A673 (cell line): Measurements from ENCODE around the gene FCN2. TPM values are rescaled to one million over a fixed set of nuclear protein-coding genes. Genes with fewer than 3 reads are reported as not detected.

Experiments used
- BruUV-seq: library from RNA; stranded (reverse); fragments of 400-500 nt; replicated peaks from 2 replicates; lab custom pipeline; 2021; lab: Mats Ljungman, UMichigan
- CTCF ChIA-PET: fragments of 300-600 bp; sonication (Branson Sonifier 250); formaldehyde crosslinking; loops from one replicate; lab custom pipeline; 2022; ENCODE audit warnings: antibody characterized with exemption; lab: Charles Lee
- POLR2A ChIA-PET: fragments of 300-600 bp; sonication (Branson Sonifier 250); formaldehyde crosslinking; loops from one replicate; lab custom pipeline; 2022; ENCODE audit warnings: antibody characterized with exemption; ENCODE audit not compliant: low non-redundant PET; lab: Charles Lee
- DNase-seq: peaks from one replicate; pipeline ENCODE4 v3.0.0-alpha.2; 2015; ENCODE audit warnings: low spot score
- H3K27ac ChIP-seq: fragments of 200-600 bp; sonication (generic); 2 replicates; pipeline ENCODE4 v1.5.1; 2016; ENCODE audit warnings: mixed run types, low read depth, mild to moderate bottlenecking, mixed read lengths, antibody characterized with exemption, low read length; ENCODE audit not compliant: poor library complexity, severe bottlenecking
- H3K27me3 ChIP-seq: fragments of 200-600 bp; sonication (generic); replicated peaks from 2 replicates; pipeline ENCODE4 v1.6.1; 2017; ENCODE audit warnings: mixed run types, low read depth, mild to moderate bottlenecking, mixed read lengths, antibody characterized with exemption, low read length; ENCODE audit not compliant: insufficient read depth, poor library complexity
- H3K36me3 ChIP-seq: fragments of 200-600 bp; sonication (generic); 2 replicates; pipeline ENCODE4 v1.6.1; 2016; ENCODE audit warnings: mixed run types, mild to moderate bottlenecking, mixed read lengths, antibody characterized with exemption, low read length; ENCODE audit not compliant: insufficient read depth, poor library complexity, severe bottlenecking
- H3K4me1 ChIP-seq: fragments of 200-600 bp; sonication (generic); 2 replicates; pipeline ENCODE4 v1.6.1; 2017; ENCODE audit warnings: mixed run types, mild to moderate bottlenecking, mixed read lengths, antibody characterized with exemption, low read length; ENCODE audit not compliant: insufficient read depth, poor library complexity, severe bottlenecking
- H3K4me3 ChIP-seq: fragments of 200-600 bp; sonication (generic); 2 replicates; pipeline ENCODE4 v1.5.1; 2016; ENCODE audit warnings: low read depth, mixed run types, mild to moderate bottlenecking, mixed read lengths, low read length; ENCODE audit not compliant: poor library complexity, severe bottlenecking
- H3K9me3 ChIP-seq: fragments of 200-600 bp; sonication (generic); 2 replicates; pipeline ENCODE4 v1.6.1; 2016; ENCODE audit warnings: mixed run types, low read depth, mild to moderate bottlenecking, mixed read lengths, antibody characterized with exemption, low read length; ENCODE audit not compliant: poor library complexity, severe bottlenecking
- EZH2 ChIP-seq: fragments of 200-600 bp; sonication (generic); IDR thresholded peaks from 2 replicates; pipeline ENCODE4 v1.6.1; 2017; ENCODE audit warnings: borderline replicate concordance, low read depth, mild to moderate bottlenecking, mixed read lengths, antibody characterized with exemption, low read length; ENCODE audit not compliant: poor library complexity, severe bottlenecking
- intact Hi-C: fragments of 100-400 bp; cut with micrococcal nuclease; formaldehyde crosslinking; loops from one replicate; pipeline ENCODE4 v1.10.0; 2022; ENCODE audit not compliant: unreplicated experiment
- total RNA-seq: library from RNA; stranded (reverse); gene quantifications from 2 replicates; pipeline ENCODE4 v1.2.3, GENCODE V29; 2021
- TF ChIP-seq, protein P1 (sequence below): fragments of 300-800, 200-600 bp; sonication (generic); conservative IDR thresholded peaks from 2 replicates; pipeline ENCODE4 v1.5.1; 2017; ENCODE audit warnings: low read depth, mild to moderate bottlenecking, antibody characterized with exemption, low read length, moderate library complexity, mixed read lengths

Gene FCN2
- total RNA-seq, 1 experiment from 2014 or later, result not detected

DNA sequence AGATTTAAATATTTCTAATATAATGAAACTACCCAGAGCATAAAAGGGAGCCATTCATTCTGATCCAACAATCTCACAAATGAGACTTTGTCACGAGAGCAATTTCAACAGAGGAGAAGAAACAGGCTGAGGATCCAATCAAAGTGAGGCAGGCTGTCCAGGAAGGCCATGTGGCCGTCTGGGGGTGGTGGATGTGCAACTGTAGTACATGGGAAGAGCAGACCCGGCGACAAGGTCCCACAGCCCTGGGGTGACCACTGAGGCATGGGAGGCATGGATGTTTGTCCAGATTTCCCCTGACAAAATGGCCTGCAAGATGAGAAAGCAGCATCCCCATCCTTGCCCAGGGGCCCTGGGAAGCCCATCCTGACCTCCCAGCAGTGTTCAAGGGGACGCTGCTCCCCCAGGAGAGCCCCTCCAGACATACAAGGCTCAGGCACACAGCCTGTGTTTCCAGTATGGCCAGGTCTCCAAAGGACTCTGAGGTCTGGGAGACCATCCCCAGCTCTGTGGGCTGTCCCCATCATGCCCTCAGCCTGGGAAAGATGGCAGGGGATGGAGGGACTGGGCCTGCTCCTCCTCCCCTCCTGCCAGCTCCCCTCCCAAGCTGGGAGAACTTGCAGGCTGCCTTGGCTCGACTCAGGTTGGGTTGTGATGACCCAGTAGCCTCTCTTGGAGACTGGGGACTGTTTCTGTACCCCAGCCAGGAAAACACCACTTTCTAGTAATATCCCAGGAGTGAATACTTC, 27.5 kb upstream of the FCN2 start:
- no TSS peak for BruUV-seq
- Histone ChIP-seq H3K27me3 (no peaks in the 10 kb centered on the region), H3K27ac (no peak overlapping the region), H3K9me3 (peaks cover 9% of the 10 kb centered on the region), H3K4me1 (no peaks in the 10 kb centered on the region), H3K36me3 (no peaks in the 10 kb centered on the region), H3K4me3 (no peak overlapping the region)
- no peak for DNase-seq
- TF ChIP-seq EZH2, result no peak
- TF ChIP-seq, protein P1, sequence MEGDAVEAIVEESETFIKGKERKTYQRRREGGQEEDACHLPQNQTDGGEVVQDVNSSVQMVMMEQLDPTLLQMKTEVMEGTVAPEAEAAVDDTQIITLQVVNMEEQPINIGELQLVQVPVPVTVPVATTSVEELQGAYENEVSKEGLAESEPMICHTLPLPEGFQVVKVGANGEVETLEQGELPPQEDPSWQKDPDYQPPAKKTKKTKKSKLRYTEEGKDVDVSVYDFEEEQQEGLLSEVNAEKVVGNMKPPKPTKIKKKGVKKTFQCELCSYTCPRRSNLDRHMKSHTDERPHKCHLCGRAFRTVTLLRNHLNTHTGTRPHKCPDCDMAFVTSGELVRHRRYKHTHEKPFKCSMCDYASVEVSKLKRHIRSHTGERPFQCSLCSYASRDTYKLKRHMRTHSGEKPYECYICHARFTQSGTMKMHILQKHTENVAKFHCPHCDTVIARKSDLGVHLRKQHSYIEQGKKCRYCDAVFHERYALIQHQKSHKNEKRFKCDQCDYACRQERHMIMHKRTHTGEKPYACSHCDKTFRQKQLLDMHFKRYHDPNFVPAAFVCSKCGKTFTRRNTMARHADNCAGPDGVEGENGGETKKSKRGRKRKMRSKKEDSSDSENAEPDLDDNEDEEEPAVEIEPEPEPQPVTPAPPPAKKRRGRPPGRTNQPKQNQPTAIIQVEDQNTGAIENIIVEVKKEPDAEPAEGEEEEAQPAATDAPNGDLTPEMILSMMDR, result no peak
- CTCF ChIA-PET, result no interaction called here
- POLR2A ChIA-PET, result no interaction called here
- intact Hi-C loops, result no loop called here

DNA sequence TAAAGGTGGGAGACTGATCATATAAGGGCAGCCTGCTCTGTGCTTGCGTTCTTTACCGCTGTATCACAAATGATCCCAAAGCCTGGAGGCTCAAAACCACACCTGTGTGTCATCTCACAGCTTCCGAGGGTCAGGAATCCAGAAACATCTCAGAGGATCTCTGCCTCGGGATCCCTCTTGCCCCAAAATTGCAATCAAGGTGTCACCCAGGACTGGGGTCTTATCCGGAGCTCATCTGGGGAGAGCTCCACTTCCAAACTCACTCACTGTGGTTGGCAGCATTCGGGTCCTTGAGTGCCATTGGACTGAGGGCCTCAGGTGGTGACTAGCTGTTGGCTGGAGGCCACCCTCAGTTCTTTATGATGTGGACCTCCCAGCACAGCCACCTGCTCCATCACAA, 26.7 kb upstream of the FCN2 start:
- no peak overlapping the region for H3K4me3 ChIP-seq
- H3K4me1 ChIP-seq, result no peaks in the 10 kb centered on the region
- no peak overlapping the region for H3K27ac ChIP-seq
- peaks cover 9% of the 10 kb centered on the region for H3K9me3 ChIP-seq
- intact Hi-C loops, result no loop called here
- DNase-seq, result no peak
- POLR2A ChIA-PET, result no interaction called here
- CTCF ChIA-PET, result no interaction called here
- no peak for TF ChIP-seq EZH2
- TF ChIP-seq, protein P1, result no peak
- no TSS peak for BruUV-seq
- H3K36me3 ChIP-seq, result no peaks in the 10 kb centered on the region
- no peaks in the 10 kb centered on the region for H3K27me3 ChIP-seq

DNA sequence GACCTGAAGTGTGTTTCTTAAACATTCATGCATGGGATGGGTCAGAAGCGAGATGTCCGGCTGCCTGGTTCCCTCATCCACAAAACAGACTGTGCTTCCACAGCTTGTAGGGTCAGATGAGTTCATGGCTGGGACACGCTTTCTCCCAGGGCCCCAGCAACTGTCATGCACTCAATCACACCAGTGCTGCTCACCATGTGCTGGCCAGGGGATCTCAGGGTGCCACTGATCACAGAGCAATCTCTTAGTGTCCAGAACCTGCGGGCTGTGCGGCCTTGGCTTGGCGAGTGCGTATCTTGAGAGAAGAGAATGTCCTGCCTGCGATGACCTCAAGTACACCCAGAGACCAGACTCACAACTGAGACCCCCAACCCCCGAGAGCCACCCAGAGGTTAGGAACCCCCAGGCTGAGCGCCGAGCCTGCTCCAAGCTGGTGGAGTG, 26.0 kb upstream of the FCN2 start:
- Histone ChIP-seq H3K27ac (no peak overlapping the region), H3K4me1 (no peaks in the 10 kb centered on the region), H3K9me3 (peaks cover 9% of the 10 kb centered on the region), H3K4me3 (no peak overlapping the region), H3K27me3 (no peaks in the 10 kb centered on the region), H3K36me3 (no peaks in the 10 kb centered on the region)
- intact Hi-C loops, result no loop called here
- no peak for DNase-seq
- POLR2A ChIA-PET, result no interaction called here
- no TSS peak for BruUV-seq
- TF ChIP-seq, protein P1, result no peak
- TF ChIP-seq EZH2, result no peak
- CTCF ChIA-PET, result no interaction called here
